C4-2B (cell line): Measurements from ENCODE around the gene CLMN.

Experiments used
- CTCF ChIP-seq: fragments of 450-650 bp; conservative IDR thresholded peaks from 2 replicates; pipeline ENCODE4 v1.5.1; 2017; ENCODE audit warnings: mild to moderate bottlenecking
- ZFX ChIP-seq: fragments of 450-650 bp; IDR thresholded peaks from 2 replicates; pipeline ENCODE4 v1.6.1; 2017

GRCh38 chr14:95353007-95353406, 33.3 kb upstream of the CLMN start:
- TF ChIP-seq CTCF (no peak), ZFX (no peak)
